Mucosa of descending colon (tissue), 3 donors: ENCODE measurements around the gene VOPP1. TPM values are rescaled to one million over a fixed set of nuclear protein-coding genes. Genes with fewer than 3 reads are reported as not detected.
A peak's percentile ranks its signal among the peaks of the same experiment; 100 is the strongest.

ENCODE experiments used
- ATAC-seq: fragments of 200-7000 bp; cut with Tn5 transposase; one replicate; pipeline ENCODE4 v1.9.1; 2020; ENCODE audit warnings: mild to moderate bottlenecking, moderate library complexity
- DNase-seq, 3 donors: peaks; one replicate each; pipeline ENCODE4 v3.0.0-alpha.2; 2020
- H3K36me3 ChIP-seq: fragments of 200-600 bp; one replicate; pipeline ENCODE4 v1.8.0; 2021; ENCODE audit warnings: low read depth, mild to moderate bottlenecking
- H3K4me1 ChIP-seq: fragments of 200-600 bp; one replicate; pipeline ENCODE4 v1.8.0; 2021; ENCODE audit warnings: low read depth, mild to moderate bottlenecking
- H3K4me3 ChIP-seq: fragments of 200-600 bp; one replicate; pipeline ENCODE4 v1.8.0; 2021; ENCODE audit warnings: mild to moderate bottlenecking
- H3K9me3 ChIP-seq: fragments of 200-600 bp; one replicate; pipeline ENCODE4 v1.8.0; 2021; ENCODE audit warnings: mild to moderate bottlenecking
- intact Hi-C, 2 donors: fragments of 100-400 bp; cut with DNase I in 1 of 2; cut with micrococcal nuclease in 1 of 2; formaldehyde crosslinking; loops; one replicate each; pipeline versions ENCODE4 v1.11.0 to v1.11.1; 2022; cut with DNase I, micrococcal nuclease
- total RNA-seq, 3 donors: library from RNA; stranded (reverse); fragmentation: NEBNext Ultra II Directional in 2 of 3; extraction: Animal tissue kit (Norgen Biotek cat#: 25700) in 2 of 3; gene quantifications; one replicate each; pipeline versions ENCODE4 v1.2.1 to v1.2.4, GENCODE V29; 2021 to 2023
- TF ChIP-seq, protein P1 (sequence below): fragments of 200-600 bp; IDR thresholded peaks from one replicate; pipeline ENCODE4 v1.8.0; 2022; ENCODE audit warnings: antibody characterized with exemption, mild to moderate bottlenecking
- donor health status: DM: no; HTN: no; CAD: no; lungs with moderate emphysema.
- donor health status: DM: no; HTN: no; CAD: no.
- donor health status: DM: no; HTN: yes; CAD: no.

The VOPP1 gene
- total RNA-seq, 3 donors from 2014 or later: 57.8 to 83.5 (median 75.2) TPM

DNA sequence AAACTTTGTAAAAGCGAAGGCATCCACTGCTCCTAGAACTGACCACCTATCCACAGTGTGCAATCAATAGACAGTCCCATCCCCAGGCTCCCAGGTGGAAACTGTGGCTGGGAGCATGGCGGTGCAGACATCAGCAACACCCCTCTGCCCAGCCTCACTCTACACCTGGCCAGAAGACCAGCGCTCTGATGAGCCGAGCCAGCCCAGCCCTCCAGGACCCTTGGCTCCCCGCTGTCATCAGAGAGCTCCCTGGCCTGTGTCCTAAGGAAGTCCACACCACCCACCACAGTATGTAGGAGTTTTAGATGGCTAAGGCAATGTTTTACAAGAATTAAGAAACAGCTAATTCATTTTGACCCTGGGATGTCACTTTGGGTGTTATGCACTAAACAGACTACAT lies 81.0 kb downstream of the VOPP1 start:
- DNase-seq (no peak), ATAC-seq (no peak)

DNA sequence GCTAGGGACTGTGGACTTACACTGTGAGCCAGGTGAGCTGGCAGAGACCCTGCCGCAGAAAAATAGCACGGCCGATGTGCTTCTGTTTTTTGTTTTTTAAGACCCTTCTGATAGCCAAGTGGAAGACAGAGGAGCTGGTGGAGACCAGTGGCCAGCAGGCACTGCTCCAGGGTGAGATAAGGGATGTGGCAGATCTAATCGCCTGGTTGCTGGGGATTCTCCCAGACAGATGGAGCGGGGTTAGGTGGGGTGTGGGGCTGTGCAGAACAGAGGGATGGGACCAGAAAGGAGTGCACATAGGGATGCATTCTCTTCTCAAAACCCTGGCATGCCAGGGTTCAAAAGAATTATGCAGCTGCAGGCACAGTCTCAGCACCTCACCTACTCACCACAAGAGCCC lies 82.2 kb downstream of the VOPP1 start:
- TF ChIP-seq, protein P1, sequence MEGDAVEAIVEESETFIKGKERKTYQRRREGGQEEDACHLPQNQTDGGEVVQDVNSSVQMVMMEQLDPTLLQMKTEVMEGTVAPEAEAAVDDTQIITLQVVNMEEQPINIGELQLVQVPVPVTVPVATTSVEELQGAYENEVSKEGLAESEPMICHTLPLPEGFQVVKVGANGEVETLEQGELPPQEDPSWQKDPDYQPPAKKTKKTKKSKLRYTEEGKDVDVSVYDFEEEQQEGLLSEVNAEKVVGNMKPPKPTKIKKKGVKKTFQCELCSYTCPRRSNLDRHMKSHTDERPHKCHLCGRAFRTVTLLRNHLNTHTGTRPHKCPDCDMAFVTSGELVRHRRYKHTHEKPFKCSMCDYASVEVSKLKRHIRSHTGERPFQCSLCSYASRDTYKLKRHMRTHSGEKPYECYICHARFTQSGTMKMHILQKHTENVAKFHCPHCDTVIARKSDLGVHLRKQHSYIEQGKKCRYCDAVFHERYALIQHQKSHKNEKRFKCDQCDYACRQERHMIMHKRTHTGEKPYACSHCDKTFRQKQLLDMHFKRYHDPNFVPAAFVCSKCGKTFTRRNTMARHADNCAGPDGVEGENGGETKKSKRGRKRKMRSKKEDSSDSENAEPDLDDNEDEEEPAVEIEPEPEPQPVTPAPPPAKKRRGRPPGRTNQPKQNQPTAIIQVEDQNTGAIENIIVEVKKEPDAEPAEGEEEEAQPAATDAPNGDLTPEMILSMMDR: no peak
- Histone ChIP-seq H3K9me3 (no peaks in the 10 kb centered on the region), H3K4me1 (no peaks in the 10 kb centered on the region), H3K36me3 (no peaks in the 10 kb centered on the region), H3K4me3 (no peak overlapping the region)
- no peak for ATAC-seq
- intact Hi-C loops: no loop called here
- DNase-seq: no peak

More for the DNA sequence above, 81.0 kb downstream of the VOPP1 start:
- H3K4me3 ChIP-seq: no peak overlapping the region
- intact Hi-C loops: no loop called here
- no peaks in the 10 kb centered on the region for H3K36me3 ChIP-seq
- H3K9me3 ChIP-seq: no peaks in the 10 kb centered on the region
- H3K4me1 ChIP-seq: no peaks in the 10 kb centered on the region
- TF ChIP-seq, protein P1: no peak

DNA sequence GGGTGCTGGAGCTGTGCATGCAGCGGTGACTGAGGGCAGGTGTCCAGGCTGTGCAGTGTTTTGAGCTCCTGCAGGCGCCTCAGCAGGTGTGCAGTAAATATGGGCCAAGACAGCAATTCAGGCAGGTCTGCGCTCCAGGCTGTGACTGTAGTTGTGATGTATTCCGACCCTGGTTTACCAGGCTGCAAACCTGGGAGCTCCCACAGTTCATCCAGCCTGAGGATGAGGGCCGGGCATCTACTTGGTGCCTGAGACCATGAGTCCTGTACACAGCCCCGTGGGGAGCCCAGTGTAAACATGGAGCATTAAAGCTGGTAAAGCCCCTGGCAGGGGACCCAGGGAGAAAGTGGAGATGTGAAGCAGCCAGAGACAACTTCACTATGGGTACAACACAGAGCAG lies 82.8 kb downstream of the VOPP1 start:
- Histone ChIP-seq H3K4me1 (no peaks in the 10 kb centered on the region), H3K9me3 (no peaks in the 10 kb centered on the region), H3K36me3 (no peaks in the 10 kb centered on the region), H3K4me3 (no peak overlapping the region)
- intact Hi-C loops: no loop called here
- ATAC-seq: no peak
- DNase-seq: no peak
- TF ChIP-seq, protein P1: no peak

DNA sequence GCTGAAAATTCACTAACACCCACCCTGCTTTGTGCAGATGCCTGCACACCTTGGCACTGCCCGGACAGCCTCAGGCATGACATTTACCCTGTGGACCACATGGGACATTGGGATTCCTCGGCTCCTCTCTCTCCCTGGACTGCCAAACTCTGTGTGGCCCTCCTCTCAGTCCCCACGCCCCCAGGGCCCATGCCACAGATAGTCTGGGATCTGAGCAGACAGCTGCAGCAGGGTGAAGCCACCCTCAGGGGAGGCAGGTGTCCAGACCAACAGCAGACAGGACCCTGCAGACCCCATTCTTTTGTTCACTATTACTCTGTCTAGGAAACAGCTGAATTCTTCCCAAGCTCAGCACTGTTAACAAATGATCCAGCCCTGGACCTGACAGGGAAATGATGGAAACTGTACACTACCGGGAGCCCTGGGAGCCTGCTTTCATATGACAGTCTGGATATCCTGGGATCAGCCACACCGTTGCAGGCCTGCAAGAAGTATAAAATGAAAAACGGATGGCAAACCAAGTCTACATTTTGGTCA lies 83.4 kb downstream of the VOPP1 start:
- TF ChIP-seq, protein P1: no peak
- DNase-seq: no peak

DNA sequence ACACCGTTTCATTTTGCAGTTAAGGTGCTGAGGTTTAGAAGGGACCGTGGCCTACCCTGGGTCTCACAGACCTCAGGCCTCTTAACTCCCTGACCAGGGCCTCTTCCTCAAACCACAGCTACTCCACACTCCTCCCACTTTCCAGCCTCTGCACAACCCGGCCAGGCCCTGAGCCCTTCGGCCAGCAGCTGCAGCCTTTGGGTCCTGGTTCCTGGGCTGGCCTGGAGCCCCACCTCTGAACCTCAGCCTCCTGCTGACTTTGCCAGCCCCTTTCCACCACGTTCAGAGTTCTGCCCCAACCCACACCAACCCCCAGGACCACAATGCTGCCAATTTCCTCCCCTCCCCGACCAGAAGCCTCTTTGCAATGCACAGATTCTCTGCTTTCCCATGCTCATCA lies 84.1 kb downstream of the VOPP1 start:
- TF ChIP-seq, protein P1: no peak
- Histone ChIP-seq H3K4me1 (no peaks in the 10 kb centered on the region), H3K9me3 (no peaks in the 10 kb centered on the region), H3K36me3 (no peaks in the 10 kb centered on the region), H3K4me3 (no peak overlapping the region)
- peak; percentile 18 for ATAC-seq
- DNase-seq: no peak
- intact Hi-C loops: no loop called here

More for the DNA sequence above, 83.4 kb downstream of the VOPP1 start:
- H3K4me1 ChIP-seq: no peaks in the 10 kb centered on the region
- no peaks in the 10 kb centered on the region for H3K9me3 ChIP-seq
- ATAC-seq: no peak
- intact Hi-C loops: no loop called here
- H3K4me3 ChIP-seq: no peak overlapping the region
- no peaks in the 10 kb centered on the region for H3K36me3 ChIP-seq

DNA sequence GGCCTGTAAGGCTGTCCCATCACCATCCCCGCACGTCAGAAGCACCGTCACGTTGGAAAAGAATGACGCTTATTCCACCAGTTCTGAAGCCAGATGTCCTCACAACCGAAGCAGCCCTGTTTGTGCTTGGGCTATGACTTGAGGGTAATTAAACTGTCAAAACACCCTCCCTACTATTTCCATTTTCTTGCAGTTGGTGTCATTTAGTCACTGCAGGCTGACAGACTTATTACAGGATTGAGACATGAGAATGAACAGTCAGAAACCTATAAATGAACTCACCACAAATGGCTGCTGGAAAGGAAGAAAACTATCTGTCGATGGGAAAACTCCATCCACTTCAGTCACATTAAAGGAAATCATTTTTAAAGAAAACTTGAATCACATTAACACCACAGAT lies 85.3 kb downstream of the VOPP1 start:
- TF ChIP-seq, protein P1: no peak
- no peaks in the 10 kb centered on the region for H3K4me1 ChIP-seq
- ATAC-seq (no peak), DNase-seq (no peak)
- no peaks in the 10 kb centered on the region for H3K9me3 ChIP-seq
- H3K36me3 ChIP-seq: no peaks in the 10 kb centered on the region
- intact Hi-C loops: no loop called here
- H3K4me3 ChIP-seq: no peak overlapping the region
